ENCODE results near the gene TRAF3.
"Not testable (repeated sequence)": the region's sequence is repeated elsewhere in the genome, so short reads cannot be mapped to it uniquely, and the experiment has no call there.

TRAF3 gene

GRCh38 chr14:102831163-102831804 lies 54.0 kb downstream of the TRAF3 start:
- DNase-seq = no peak

GRCh38 chr14:102833341-102833740 lies 56.1 kb downstream of the TRAF3 start:
- no peak for DNase-seq

GRCh38 chr14:102833991-102834390 lies 56.7 kb downstream of the TRAF3 start:
- no peak for DNase-seq

DNA sequence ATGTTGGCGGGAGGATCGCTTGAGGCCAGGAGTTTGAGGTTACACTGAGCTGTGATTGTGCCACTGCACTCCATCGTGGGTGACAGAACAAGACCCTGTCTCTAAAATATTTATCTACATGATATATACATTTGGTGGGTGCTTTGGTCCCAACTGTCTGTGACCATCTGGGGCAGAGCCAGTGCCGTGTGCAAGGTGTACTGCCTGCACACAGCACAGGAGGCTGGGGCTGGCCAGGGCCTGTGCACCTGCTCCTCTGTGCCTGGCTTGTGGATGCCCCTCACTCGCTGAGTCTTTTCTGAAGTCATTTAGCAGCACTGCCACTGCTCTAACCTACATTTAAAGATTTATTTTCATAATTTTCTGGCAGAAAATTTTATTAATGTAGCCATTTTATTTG lies 58.7 kb downstream of the TRAF3 start:
- no peak for DNase-seq

DNA sequence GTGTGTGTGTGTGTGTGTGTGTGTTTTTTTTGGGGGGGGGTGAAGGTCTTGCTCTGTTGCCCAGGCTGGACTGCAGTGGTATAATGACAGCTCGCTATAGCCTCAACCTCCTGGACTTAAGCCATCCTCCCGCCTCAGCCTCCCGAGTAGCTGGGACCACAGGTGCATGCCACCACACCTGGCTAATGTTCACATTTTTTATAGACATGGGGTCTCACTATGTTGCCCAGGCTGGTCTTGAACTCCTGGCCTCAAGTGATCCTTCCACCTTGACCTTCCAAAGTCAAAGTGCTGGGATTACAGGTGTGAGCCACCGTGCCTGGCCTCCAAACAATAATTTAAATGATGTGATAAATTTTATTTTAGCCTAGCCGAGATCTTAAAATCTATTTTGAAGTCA lies 59.9 kb downstream of the TRAF3 start:
- not testable (repeated sequence) for DNase-seq

DNA sequence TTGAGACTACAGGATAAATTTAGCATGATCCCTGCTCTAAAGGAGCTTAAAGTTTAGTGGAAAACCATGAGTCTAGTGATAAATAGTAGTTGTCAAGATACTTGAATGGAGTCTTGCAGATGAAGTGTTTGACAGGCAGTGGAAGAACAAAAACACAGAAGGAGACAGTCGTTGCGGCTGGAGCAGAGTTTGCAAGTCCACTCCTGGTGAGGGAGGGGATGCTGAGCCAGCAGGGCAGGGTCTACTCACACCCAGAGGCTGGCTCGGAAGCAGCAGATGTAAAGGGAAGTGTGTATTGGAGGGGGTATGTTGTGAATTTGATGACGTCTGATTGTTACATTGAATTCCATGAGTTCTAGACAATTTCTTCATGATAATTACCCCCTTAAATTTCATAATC lies 61.3 kb downstream of the TRAF3 start:
- no peak for DNase-seq

- no peak for DNase-seq
Measured at GRCh38 chr14:102840115-102840514, 62.9 kb downstream of the TRAF3 start.

DNA sequence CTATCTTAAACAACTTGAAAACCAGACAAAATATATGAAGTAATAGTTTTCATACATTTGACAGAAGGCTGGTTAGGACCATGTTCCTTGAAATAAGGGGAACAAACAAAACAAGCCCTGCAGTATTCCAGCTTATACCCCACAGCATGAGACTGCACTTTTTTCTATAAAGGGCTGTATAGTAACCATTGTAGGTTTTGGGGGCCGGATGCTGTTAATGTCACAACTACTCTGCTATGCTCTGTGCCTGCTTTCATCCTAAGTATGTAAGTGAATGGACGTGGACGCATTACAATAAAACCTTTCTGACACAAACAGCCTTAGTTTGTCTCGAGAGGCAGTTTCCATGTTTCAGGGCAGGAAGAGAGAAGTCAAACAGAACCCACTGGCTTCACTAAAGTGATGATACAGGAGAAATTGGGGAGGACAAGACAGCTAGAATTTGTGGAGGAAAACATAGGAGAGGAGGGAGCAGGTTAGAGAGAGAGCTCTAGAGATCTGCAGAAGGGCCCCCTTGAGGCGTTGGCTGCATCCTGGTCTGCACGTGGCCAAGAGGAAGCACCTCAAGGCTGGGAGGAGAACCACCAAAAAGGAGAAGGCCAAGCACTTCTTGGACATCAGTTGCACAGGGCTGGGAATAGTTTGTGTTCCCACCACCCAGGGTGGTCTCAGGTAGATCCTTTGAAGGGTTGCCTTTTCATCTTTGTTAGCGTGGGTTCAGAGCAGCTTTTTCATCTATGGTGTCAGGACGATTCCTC lies 63.7 kb downstream of the TRAF3 start:
- DNase-seq = no peak

DNA sequence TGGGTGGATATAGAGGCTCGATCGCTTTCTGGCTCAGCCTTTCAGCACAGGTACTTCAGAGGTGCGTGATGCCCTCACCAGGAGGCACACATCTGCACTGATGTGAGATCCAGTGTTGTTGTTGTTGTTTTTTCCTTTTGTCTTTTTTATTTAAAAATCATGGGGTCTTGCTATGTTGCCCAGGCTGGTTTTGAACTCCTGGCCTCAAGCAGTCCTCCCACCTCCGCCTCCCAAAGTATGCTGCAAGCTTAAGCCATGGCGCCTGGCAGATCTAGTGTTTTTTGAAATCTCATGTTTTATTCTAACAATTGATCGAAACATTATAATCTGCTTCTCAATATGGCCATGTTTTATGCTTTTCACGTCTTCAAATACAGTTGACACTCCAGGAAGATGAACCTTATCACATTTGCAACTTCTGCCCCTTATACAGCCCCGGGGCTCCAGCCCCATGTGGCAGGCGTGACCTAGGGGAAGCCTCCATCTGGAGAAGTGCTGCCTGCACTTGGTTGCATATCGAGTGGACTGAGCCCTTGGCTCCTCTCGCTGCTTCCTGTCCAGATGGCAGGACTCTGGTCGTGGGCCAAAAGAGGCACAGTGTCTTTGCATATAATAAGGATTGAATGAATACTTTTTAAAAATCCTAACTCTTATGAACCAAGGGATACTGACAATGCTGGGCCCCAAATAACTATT lies 71.7 kb downstream of the TRAF3 start:
- no peak for DNase-seq

DNA sequence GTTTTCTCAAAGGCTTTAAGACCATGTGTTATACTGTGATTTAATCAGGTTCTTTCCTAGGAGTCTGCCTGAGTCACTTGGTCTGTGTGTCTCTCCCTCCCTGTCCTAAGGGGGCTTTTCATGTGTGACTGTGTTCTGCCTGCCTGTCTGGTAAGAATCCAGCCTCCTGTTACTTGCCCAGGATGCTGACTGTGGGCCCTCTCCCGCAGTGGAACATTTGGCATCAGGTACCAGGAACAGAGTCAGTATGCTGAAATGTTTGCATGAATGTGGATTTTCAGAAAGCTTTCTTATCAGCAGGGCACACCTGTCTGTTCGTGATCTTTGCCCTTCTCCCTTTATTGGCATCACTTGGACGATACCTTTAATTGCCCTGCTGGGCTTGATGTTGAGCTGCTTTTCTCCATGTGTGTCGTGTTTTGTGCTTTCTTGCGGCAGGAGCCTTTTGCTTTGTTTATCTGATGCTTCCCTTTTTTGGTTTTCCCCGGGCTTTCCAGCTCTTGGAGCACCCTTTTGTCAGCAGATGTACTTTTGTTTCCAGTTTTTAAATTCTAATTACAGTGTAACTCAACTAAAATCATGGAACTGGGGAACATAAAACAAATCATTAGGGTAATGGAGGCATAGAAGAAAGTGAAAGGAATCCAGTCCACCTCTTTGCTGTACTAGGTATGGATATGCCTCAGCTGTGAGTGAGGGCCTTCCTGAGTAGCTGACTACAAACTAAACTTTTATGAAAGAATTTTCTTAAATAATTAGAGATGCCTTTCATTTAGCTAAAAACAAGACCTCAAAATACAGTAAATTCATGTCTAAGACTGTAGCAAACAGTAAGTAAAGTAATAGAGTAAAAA lies 72.5 kb downstream of the TRAF3 start:
- no peak for DNase-seq

GRCh38 chr14:102853648-102854047 lies 76.4 kb downstream of the TRAF3 start:
- no peak for DNase-seq

DNA sequence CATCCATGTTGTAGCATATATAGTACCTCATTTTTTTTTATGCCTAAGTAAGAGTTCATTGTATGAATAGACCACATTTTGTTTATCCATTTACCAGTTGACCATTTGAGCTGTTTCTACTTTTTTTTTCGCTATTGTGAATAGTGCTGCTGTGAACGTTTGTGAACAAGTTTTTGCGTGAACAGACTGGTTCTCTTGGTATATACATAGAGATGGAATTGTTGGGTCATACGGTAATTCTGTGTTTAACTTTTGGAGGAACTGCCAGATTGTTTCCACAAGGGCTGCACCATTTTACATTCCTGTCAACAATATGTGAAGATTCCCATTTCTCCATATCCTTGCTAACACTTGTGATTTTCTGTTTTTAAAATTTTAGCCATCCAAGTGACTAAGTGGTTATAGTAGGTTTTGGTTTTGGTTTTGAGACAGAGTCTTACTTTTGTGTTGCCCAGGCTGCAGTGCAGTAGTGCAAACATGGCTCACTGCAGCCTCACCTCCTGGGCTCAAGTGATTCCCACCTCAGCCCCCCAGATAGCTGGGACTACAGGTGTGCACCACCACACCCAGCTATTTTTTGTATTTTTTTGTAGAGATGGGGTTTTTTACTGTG lies 76.9 kb downstream of the TRAF3 start:
- no peak for DNase-seq

GRCh38 chr14:102856179-102856578 lies 78.9 kb downstream of the TRAF3 start:
- DNase-seq = no peak

GRCh38 chr14:102857444-102857843 lies 80.2 kb downstream of the TRAF3 start:
- no peak for DNase-seq

DNA sequence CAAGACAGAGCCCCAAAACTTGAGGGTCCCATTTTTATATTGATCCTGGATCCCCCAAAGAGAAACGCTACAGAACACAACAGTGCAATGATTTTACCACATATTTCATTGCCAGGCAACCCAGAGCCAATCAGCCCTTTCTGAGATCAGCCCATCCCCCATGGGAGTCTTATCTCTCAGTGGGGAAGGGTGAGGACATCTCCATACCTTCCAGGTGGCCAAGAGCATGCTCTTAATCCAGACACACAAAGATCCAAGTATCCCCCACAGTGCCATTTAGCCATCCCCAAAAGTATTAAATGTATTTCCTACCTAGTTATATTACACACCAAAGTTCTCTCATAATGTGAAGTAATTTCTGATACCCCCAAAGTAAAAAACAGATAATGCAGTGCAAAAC lies 82.7 kb downstream of the TRAF3 start:
- no peak for DNase-seq

GRCh38 chr14:102862154-102862773 lies 85.0 kb downstream of the TRAF3 start:
- DNase-seq = no peak

- no peak for DNase-seq
Measured at GRCh38 chr14:102863381-102863780, 86.1 kb downstream of the TRAF3 start.

DNA sequence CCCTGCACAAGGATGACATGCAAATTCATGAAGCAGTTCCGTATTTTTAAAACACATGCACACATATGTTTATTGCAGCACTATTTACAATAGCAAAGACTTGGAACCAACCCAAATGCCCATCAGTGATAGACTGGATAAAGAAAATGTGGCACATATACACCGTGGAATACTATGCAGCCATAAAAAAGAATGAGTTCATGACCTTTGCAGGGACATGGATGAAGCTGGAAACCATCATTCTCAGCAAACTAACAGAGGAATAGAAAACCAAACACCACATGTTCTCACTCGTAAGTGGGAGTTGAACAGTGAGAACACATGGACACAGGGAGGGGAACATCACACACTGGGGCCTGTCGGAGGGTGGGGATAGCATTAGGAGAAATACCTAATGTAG lies 88.7 kb downstream of the TRAF3 start:
- not testable (repeated sequence) for DNase-seq

GRCh38 chr14:102866982-102867761 lies 89.9 kb downstream of the TRAF3 start:
- no peak for DNase-seq

- no peak for DNase-seq
Measured at GRCh38 chr14:102867826-102868580, 90.8 kb downstream of the TRAF3 start.

All from kidney glomerular epithelial cell (primary cell).